Endodermal cell (in vitro differentiated cells): ENCODE measurements around the gene LRMDA. TPM values are rescaled to one million over a fixed set of nuclear protein-coding genes. Genes with fewer than 3 reads are reported as not detected.

Experiments
- DNase-seq: peaks from one replicate; pipeline ENCODE4 v3.0.0-alpha.2; 2017
- H3K27ac ChIP-seq: 2 replicates; pipeline ENCODE4 v1.5.1; 2013; ENCODE audit warnings: mild to moderate bottlenecking, low read depth, low read length, moderate library complexity
- H3K27me3 ChIP-seq: 2 replicates; pipeline ENCODE4 v1.6.1; 2013; ENCODE audit warnings: mild to moderate bottlenecking, low read length, moderate library complexity; ENCODE audit not compliant: insufficient read depth, control insufficient read depth, poor library complexity, severe bottlenecking
- H3K36me3 ChIP-seq: 2 replicates; pipeline ENCODE4 v1.7.0; 2013; ENCODE audit warnings: mild to moderate bottlenecking, low read length, moderate library complexity; ENCODE audit not compliant: control insufficient read depth, insufficient read depth
- H3K4me1 ChIP-seq: one replicate; pipeline ENCODE4 v1.7.0; 2013; ENCODE audit warnings: low read length; ENCODE audit not compliant: control insufficient read depth, insufficient read depth
- H3K4me3 ChIP-seq: 2 replicates; pipeline ENCODE4 v1.5.1; 2013; ENCODE audit warnings: mild to moderate bottlenecking, low read length, moderate library complexity
- H3K9ac ChIP-seq: 2 replicates; pipeline ENCODE4 v1.6.1; 2013; ENCODE audit warnings: mild to moderate bottlenecking, low read length, moderate library complexity; ENCODE audit not compliant: poor library complexity, severe bottlenecking; ENCODE audit errors: extremely low read depth
- H3K9me3 ChIP-seq: 2 replicates; pipeline ENCODE4 v1.6.1; 2013; ENCODE audit warnings: mild to moderate bottlenecking, low read length, moderate library complexity; ENCODE audit not compliant: control insufficient read depth
- H3K27ac Mint-ChIP-seq: 2 replicates; pipeline ENCODE4 v1.8.0; 2020; ENCODE audit warnings: mixed read lengths
- H3K27me3 Mint-ChIP-seq: 2 replicates; pipeline ENCODE4 v1.8.0; 2021; ENCODE audit warnings: mild to moderate bottlenecking, mixed read lengths; ENCODE audit not compliant: insufficient read depth
- H3K36me3 Mint-ChIP-seq: 2 replicates; pipeline ENCODE4 v1.8.0; 2020; ENCODE audit warnings: low read depth, mixed read lengths
- H3K4me1 Mint-ChIP-seq: 2 replicates; pipeline ENCODE4 v1.8.0; 2020; ENCODE audit warnings: mixed read lengths
- H3K4me3 Mint-ChIP-seq: 2 replicates; pipeline ENCODE4 v1.8.0; 2020; ENCODE audit warnings: mild to moderate bottlenecking, moderate library complexity, mixed read lengths
- H3K9me3 Mint-ChIP-seq: 2 replicates; pipeline ENCODE4 v1.8.0; 2020; ENCODE audit warnings: mild to moderate bottlenecking, mixed read lengths
- CTCF ChIP-seq: fragments of 200-600 bp; sonication (generic); conservative IDR thresholded peaks from 2 replicates; pipeline ENCODE4 v1.5.0; 2021; ENCODE audit warnings: antibody characterized with exemption, mild to moderate bottlenecking
- WGBS, 2 experiments: methylation state at CpG; one replicate each; pipeline versions ENCODE4 v1.1.5 to v1.1.7; 2013; ENCODE audit warnings: missing lambda C conversion rate in 2 of 2, mixed read lengths in 1 of 2; ENCODE audit not compliant: insufficient coverage in 1 of 2, insufficient read length in 1 of 2; 5-methylcytosine and 5-hydroxymethylcytosine counted together
- total RNA-seq, 2 donors: library from RNA; stranded (reverse); fragmentation: NEBNext Ultra II Directional in 1 of 2; extraction: Animal tissue kit (Norgen Biotek cat#: 25700) in 1 of 2; gene quantifications; 2 replicates in 1 of 2; 3 replicates in 1 of 2; pipeline ENCODE4 v1.2.1, GENCODE V29; 2021

The LRMDA gene
- total RNA-seq, 2 donors from 2014 or later = 1.7 to 5.1 TPM

- Histone ChIP-seq H3K27ac (no peak overlapping the region), H3K9ac (no peak overlapping the region), H3K36me3 (no peaks in the 10 kb centered on the region), H3K27me3 (peaks cover 23% of the 10 kb centered on the region), H3K9me3 (no peaks in the 10 kb centered on the region), H3K4me1 (no peaks in the 10 kb centered on the region), H3K4me3 (no peak overlapping the region)
- Mint-ChIP-seq H3K36me3 (no peaks in the 10 kb centered on the region), H3K4me1 (no peaks in the 10 kb centered on the region), H3K9me3 (no peaks in the 10 kb centered on the region), H3K27me3 (peaks cover 31% of the 10 kb centered on the region), H3K27ac (no peak overlapping the region), H3K4me3 (no peak overlapping the region)
- WGBS, 2 experiments = 87 to 100% methylated on average over 3 to 4 of the region's 4 CpGs
- TF ChIP-seq CTCF = no peak
- no peak for DNase-seq
Observed at GRCh38 chr10:75506930-75507329, 75.5 kb downstream of the LRMDA start.

DNA sequence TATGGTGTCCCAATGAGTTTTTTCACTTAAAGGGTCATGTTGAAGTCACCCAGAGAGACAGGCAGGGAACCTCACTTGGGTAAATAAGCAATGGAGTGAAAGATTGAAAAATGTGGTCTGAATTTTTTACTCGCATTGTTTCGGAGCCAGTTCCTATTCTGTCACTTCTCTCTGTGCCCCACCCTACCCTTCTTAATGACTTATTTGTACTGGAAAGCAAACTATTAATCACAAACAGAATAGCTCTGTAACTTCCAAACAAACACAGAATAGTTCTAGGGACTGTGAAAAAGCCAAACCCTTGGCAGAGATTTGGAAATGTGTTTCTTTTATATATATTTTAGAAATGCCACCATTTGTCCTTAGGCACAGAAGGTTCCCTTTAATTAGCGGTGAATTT lies 76.0 kb downstream of the LRMDA start:
- no peaks in the 10 kb centered on the region for H3K4me1 ChIP-seq
- H3K9ac ChIP-seq = no peak overlapping the region
- no peaks in the 10 kb centered on the region for H3K36me3 ChIP-seq
- Mint-ChIP-seq H3K36me3 (no peaks in the 10 kb centered on the region), H3K4me1 (peaks cover 2% of the 10 kb centered on the region), H3K9me3 (no peaks in the 10 kb centered on the region), H3K27ac (no peak overlapping the region), H3K27me3 (peaks cover 36% of the 10 kb centered on the region), H3K4me3 (no peak overlapping the region)
- DNase-seq = no peak
- 96 to 100% methylated on average over 1 to 3 of the region's 3 CpGs for WGBS, 2 experiments
- no peak overlapping the region for H3K27ac ChIP-seq
- TF ChIP-seq CTCF = no peak
- no peaks in the 10 kb centered on the region for H3K9me3 ChIP-seq
- no peak overlapping the region for H3K4me3 ChIP-seq
- H3K27me3 ChIP-seq = peaks cover 29% of the 10 kb centered on the region

- Mint-ChIP-seq H3K9me3 (no peaks in the 10 kb centered on the region), H3K4me1 (peaks cover 10% of the 10 kb centered on the region), H3K4me3 (no peak overlapping the region), H3K27ac (no peak overlapping the region), H3K36me3 (no peaks in the 10 kb centered on the region), H3K27me3 (peaks cover 37% of the 10 kb centered on the region)
- Histone ChIP-seq H3K4me3 (no peak overlapping the region), H3K36me3 (no peaks in the 10 kb centered on the region), H3K9ac (no peak overlapping the region), H3K4me1 (no peaks in the 10 kb centered on the region), H3K27me3 (peaks cover 35% of the 10 kb centered on the region), H3K27ac (no peak overlapping the region), H3K9me3 (no peaks in the 10 kb centered on the region)
- TF ChIP-seq CTCF = no peak
- 92% methylated on average over 2 of the region's 2 CpGs; no CpG with 5 or more reads in 1 of the 2 experiments for WGBS, 2 experiments
- no peak for DNase-seq
Observed at GRCh38 chr10:75508239-75508813, 76.9 kb downstream of the LRMDA start.
